Ascending aorta (tissue), 2 donors: Measurements from ENCODE around the gene PRDM13. TPM values are rescaled to one million over a fixed set of nuclear protein-coding genes. Genes with fewer than 3 reads are reported as not detected.

Experiments used
- DNase-seq, 2 donors: peaks; one replicate each; pipeline ENCODE4 v3.0.0-alpha.2; 2019; ENCODE audit warnings: low spot score in 2 of 2
- H3K27ac ChIP-seq, 2 donors: fragments of 200-600 bp; sonication (generic); one replicate each; pipeline ENCODE4 v1.5.1; 2016 to 2017; ENCODE audit warnings: mild to moderate bottlenecking in 1 of 2
- H3K27me3 ChIP-seq: fragments of 200-600 bp; sonication (generic); one replicate; pipeline ENCODE4 v1.5.1; 2017
- H3K36me3 ChIP-seq, 2 donors: fragments of 200-600 bp; sonication (generic); one replicate each; pipeline ENCODE4 v1.5.1; 2016
- H3K4me1 ChIP-seq, 2 donors: fragments of 200-600 bp; sonication (generic); one replicate each; pipeline ENCODE4 v1.5.1; 2016 to 2017; ENCODE audit warnings: mild to moderate bottlenecking in 1 of 2
- H3K4me3 ChIP-seq, 2 donors: fragments of 200-600 bp; sonication (generic); one replicate each; pipeline ENCODE4 v1.5.1; 2016 to 2017; ENCODE audit warnings: mild to moderate bottlenecking in 1 of 2
- H3K9me3 ChIP-seq, 2 donors: fragments of 200-600 bp; sonication (generic); one replicate each; pipeline ENCODE4 v1.5.1; 2016
- intact Hi-C: fragments of 100-400 bp; cut with DNase I; formaldehyde crosslinking; loops from one replicate; pipeline ENCODE4 v1.15.1; 2023
- total RNA-seq: library from RNA; depleted of rRNA; stranded (reverse); fragments of >200 nt; gene quantifications from one replicate; pipeline ENCODE4 v1.1.0, GENCODE V29; 2016
- TF ChIP-seq, protein P1 (sequence below), 3 experiments: fragments of 200-600 bp in 2 of 3; fragments of 450-650 bp in 1 of 3; sonication (generic) in 2 of 3; IDR thresholded peaks; one replicate each; pipeline ENCODE4 v1.5.1; 2016 to 2019; ENCODE audit warnings: antibody characterized with exemption in 3 of 3, mild to moderate bottlenecking in 1 of 3, moderate library complexity in 1 of 3

PRDM13 gene
- total RNA-seq, result not detected

DNA sequence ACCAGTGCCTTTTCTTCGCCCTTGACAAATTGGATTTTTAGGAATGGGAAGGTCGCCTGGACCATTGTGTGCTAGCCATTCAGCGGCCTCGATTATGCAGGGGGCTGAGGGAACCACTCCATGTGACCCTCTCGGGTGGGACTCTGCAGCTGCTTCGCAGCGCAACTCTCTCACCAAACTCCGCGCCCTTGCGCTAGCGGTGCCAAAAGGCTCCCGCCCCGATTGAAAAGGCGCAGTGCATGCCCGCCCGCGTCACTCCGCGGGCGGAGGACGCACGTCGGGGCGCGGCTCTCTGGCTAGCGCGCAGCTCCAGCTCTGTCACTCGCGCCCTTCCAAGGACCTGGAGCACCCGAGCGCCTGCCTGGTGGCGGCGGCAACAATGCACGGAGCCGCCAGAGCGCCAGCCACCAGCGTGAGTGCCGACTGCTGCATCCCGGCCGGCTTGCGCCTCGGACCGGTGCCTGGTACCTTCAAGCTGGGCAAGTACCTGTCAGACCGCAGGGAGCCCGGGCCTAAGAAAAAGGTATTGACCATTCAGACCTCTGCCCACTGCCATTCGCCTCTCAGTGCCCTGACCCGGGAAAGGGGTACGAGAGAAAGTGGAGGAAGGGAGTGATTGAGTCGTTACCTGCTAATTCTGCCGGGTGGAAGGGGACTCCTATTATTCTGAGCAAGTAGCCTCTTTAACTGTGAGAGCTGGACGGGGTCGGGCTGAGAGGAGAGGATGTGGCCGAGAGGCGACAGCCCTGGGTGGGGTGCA, at the start of gene PRDM13:
PRDM13 (plus strand) TSS at position 178 of the 760 bp plus-strand sequence; CDS start at position 380, 202 bp downstream.
- DNase-seq, result no peak
- H3K4me3 ChIP-seq, result no peak within 1 kb of the TSS
- TF ChIP-seq, protein P1, sequence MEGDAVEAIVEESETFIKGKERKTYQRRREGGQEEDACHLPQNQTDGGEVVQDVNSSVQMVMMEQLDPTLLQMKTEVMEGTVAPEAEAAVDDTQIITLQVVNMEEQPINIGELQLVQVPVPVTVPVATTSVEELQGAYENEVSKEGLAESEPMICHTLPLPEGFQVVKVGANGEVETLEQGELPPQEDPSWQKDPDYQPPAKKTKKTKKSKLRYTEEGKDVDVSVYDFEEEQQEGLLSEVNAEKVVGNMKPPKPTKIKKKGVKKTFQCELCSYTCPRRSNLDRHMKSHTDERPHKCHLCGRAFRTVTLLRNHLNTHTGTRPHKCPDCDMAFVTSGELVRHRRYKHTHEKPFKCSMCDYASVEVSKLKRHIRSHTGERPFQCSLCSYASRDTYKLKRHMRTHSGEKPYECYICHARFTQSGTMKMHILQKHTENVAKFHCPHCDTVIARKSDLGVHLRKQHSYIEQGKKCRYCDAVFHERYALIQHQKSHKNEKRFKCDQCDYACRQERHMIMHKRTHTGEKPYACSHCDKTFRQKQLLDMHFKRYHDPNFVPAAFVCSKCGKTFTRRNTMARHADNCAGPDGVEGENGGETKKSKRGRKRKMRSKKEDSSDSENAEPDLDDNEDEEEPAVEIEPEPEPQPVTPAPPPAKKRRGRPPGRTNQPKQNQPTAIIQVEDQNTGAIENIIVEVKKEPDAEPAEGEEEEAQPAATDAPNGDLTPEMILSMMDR (IDR thresholded peaks at IDR 0.05), result no peak
- no peaks in the 10 kb centered on the region for H3K9me3 ChIP-seq
- no peaks in the 10 kb centered on the region for H3K36me3 ChIP-seq
- peaks cover 9 to 11% of the 10 kb centered on the region in 2 donors for H3K4me1 ChIP-seq
- peaks cover 56% of the 10 kb centered on the region for H3K27me3 ChIP-seq
- intact Hi-C loops, result no loop called here
- H3K27ac ChIP-seq, result no peak within 1 kb of the TSS

DNA sequence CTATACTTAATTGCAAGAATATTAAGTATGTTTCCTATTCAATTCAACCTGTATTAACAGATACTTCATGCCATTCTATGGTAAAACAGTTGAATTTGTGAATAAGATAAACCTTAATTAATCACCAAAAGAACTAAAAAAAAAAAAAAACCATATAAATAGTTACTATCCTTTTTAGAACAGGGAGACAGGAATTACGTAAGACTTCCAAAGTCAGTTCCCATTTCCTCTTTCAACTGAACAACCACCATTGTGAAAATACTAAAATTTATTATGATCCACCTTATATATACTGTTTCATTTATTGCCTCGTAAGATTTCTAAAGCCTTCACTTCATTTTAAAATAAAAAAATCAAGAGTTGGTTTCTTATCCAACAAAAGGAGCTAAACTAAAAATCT, 47.6 kb upstream of the PRDM13 start:
- Histone ChIP-seq H3K4me1 (no peaks in the 10 kb centered on the region), H3K4me3 (no peak overlapping the region), H3K27ac (no peak overlapping the region), H3K9me3 (no peaks in the 10 kb centered on the region), H3K36me3 (peaks cover 20 to 31% of the 10 kb centered on the region in 2 donors), H3K27me3 (no peaks in the 10 kb centered on the region)
- intact Hi-C loops, result no loop called here
- no peak for DNase-seq
- TF ChIP-seq, protein P1 (IDR thresholded peaks at IDR 0.05), result no peak

DNA sequence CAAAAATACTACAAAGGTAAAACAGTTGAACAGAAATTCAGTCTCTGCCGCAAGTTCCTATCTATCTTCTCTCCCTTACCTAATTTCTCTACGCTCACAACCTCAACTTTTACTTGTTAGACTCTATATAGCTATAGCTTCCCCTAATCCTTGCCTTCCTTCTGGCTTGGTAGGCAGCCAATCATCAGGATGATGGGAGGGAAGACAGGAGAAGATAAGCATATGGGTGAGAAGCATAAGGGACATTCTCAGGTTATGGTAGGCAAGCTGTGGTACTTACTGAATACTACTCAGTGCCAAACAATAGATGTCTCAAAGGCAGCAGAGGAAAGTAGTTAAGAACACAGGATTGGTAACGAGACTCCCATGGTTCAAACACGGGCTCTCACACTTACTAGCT, 46.0 kb upstream of the PRDM13 start:
- Histone ChIP-seq H3K4me1 (no peaks in the 10 kb centered on the region), H3K9me3 (no peaks in the 10 kb centered on the region), H3K36me3 (peaks cover 9 to 16% of the 10 kb centered on the region in 2 donors), H3K4me3 (no peak overlapping the region), H3K27ac (no peak overlapping the region), H3K27me3 (no peaks in the 10 kb centered on the region)
- intact Hi-C loops, result no loop called here
- TF ChIP-seq, protein P1 (IDR thresholded peaks at IDR 0.05), result no peak
- DNase-seq, result no peak

DNA sequence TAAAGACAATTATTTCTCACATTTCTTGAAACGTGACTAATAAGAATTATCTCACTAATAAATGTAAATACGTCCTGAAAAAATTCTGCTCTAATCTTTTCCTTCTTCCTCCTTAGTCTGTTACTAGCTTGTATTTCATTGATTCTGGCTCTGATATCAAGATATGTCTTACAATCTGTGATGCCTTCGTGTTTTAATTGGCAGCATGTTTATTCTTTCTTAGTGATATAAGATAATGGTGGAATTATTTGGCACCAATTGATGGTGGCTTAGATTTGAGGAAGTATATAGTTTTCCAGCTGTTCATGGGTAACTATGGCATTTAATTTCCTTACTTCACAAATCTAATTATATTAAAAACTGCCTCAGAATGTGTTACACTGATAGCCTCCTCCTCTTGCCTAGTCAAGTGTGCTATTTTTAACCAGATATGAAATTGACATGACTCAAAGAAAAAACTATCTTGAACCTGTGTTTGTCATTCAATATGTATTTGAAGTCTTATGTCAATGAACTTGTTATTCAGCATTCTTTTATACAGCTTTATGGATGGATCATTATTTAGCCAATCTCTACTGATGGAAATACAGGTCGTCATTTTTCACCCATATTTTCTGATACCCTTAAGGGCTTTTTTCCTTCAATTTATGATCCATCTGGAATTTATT, 43.4 kb upstream of the PRDM13 start:
- DNase-seq, result no peak
- no peaks in the 10 kb centered on the region for H3K9me3 ChIP-seq
- intact Hi-C loops, result no loop called here
- TF ChIP-seq, protein P1 (IDR thresholded peaks at IDR 0.05), result no peak
- no peak overlapping the region for H3K27ac ChIP-seq
- H3K36me3 ChIP-seq, result peaks cover 0 to 4% of the 10 kb centered on the region in 2 donors
- no peak overlapping the region for H3K4me3 ChIP-seq
- no peaks in the 10 kb centered on the region for H3K27me3 ChIP-seq
- peaks cover 0 to 12% of the 10 kb centered on the region in 2 donors for H3K4me1 ChIP-seq

DNA sequence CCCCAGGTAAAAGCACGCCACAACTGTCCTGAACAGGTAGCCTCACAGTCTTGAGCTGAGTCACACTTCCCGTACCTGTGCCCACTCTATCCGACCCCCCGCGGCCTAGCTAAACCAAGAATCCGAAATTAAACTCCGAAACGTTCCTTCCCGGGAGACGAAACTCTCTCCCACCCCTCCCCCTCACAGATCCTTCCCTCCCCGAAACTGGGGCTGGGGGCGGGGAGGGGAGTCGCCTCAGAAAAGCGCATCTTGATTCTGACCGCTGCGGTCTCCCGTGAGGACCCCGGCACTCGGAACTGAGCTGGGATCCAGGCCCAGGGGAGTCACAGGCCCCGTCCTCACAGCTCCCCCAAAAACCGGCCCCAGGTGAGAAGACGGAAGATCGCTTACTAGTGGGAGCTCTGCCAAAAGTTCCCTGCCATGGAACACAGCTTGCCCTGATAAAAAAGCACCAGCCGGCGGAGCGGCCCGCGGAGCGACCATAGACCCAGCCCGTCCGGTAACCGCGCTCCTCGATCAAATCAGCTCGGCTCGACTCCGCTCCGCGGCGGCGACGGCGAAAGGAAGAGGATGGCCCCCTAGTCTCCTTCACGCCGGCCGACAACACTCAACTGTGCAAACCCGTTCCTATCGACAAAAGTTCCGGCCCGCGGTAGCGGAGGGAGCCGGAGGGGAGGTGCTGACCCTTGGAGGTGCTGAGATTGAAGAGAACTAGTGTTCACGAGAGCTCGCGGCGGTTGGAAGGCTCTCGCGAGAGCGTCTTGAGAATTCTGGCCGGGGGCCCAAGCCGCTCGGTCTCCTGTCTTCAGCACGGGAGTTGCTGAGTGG, 38.3 kb upstream of the PRDM13 start, which contains the start of gene CCNC:
CCNC (minus strand) TSS at position 558 of the 831 bp plus-strand sequence; CDS start at position 425, 133 bp downstream.
- Histone ChIP-seq H3K9me3 (no peaks in the 10 kb centered on the region), H3K27me3 (no peaks in the 10 kb centered on the region), H3K27ac (peak within 1 kb of the TSS; percentile 58 to 78), H3K4me1 (peaks cover 0 to 12% of the 10 kb centered on the region in 2 donors), H3K36me3 (no peaks in the 10 kb centered on the region), H3K4me3 (peak within 1 kb of the TSS; percentile 76 to 84)
- TF ChIP-seq, protein P1 (IDR thresholded peaks at IDR 0.05), result no peak
- peak; percentile 83 to 97 for DNase-seq
- intact Hi-C loops, result loop anchor here (1.0 kb wide), 2 partner anchors 53 to 143 kb away; partner anchors contain the start of genes PNISR and USP45
